Raji (cell line): ENCODE data around the gene ANXA11.

ENCODE experiments used
- POLR2A ChIP-seq: IDR thresholded peaks from 2 replicates; pipeline ENCODE4 v1.6.1; 2011; ENCODE audit warnings: low read depth, low read length, control low read depth; ENCODE audit not compliant: insufficient read depth

Gene ANXA11

GRCh38 chr10:80133206-80133605 lies 72.1 kb downstream of the ANXA11 start:
- no peak for TF ChIP-seq POLR2A

- TF ChIP-seq POLR2A = no peak
These were observed 72.8 kb downstream of the ANXA11 start, which contains the start of gene PLAC9 for GRCh38 chr10:80132299-80133139. PLAC9 (plus strand) TSS chr10:80132730; CDS start chr10:80132763, 33 bp downstream.

- TF ChIP-seq POLR2A = no peak
These were observed 73.8 kb downstream of the ANXA11 start for GRCh38 chr10:80131499-80131901.

- no peak for TF ChIP-seq POLR2A
These were observed 78.5 kb downstream of the ANXA11 start for GRCh38 chr10:80126876-80127275.

GRCh38 chr10:80122746-80123145 lies 82.6 kb downstream of the ANXA11 start:
- no peak for TF ChIP-seq POLR2A

- no peak for TF ChIP-seq POLR2A
These were observed 83.1 kb downstream of the ANXA11 start for GRCh38 chr10:80122110-80122710.

- no peak for TF ChIP-seq POLR2A
These were observed 86.7 kb downstream of the ANXA11 start for GRCh38 chr10:80118669-80119068.

GRCh38 chr10:80110986-80111385 lies 94.4 kb downstream of the ANXA11 start:
- TF ChIP-seq POLR2A = no peak

GRCh38 chr10:80108576-80109239 lies 96.6 kb downstream of the ANXA11 start:
- no peak for TF ChIP-seq POLR2A

GRCh38 chr10:80104066-80104926 lies 101.0 kb downstream of the ANXA11 start:
- no peak for TF ChIP-seq POLR2A
